Thyroid gland (tissue), 4 donors: ENCODE measurements around the gene RASGRP4.

ENCODE experiments used
- CTCF ChIP-seq, 6 experiments: fragments of 200-600 bp in 3 of 6; fragments of 450-650 bp in 3 of 6; sonication (generic) in 3 of 6; IDR thresholded peaks; one replicate each; pipeline ENCODE4 v1.5.1; 2016 to 2019; ENCODE audit warnings: antibody characterized with exemption in 6 of 6, mild to moderate bottlenecking in 2 of 6, inconsistent platforms in 1 of 6, moderate library complexity in 1 of 6
- POLR2A ChIP-seq, 2 donors: fragments of 450-650 bp; IDR thresholded peaks; one replicate each; pipeline ENCODE4 v1.6.1; 2017; ENCODE audit warnings: antibody characterized with exemption in 2 of 2, mild to moderate bottlenecking in 2 of 2, moderate library complexity in 1 of 2

- no peak for TF ChIP-seq CTCF (IDR thresholded peaks at IDR 0.05)
- TF ChIP-seq POLR2A (IDR thresholded peaks at IDR 0.05) = no peak
Measured at GRCh38 chr19:38448225-38448624, 22.2 kb upstream of the RASGRP4 start.
